Neural progenitor cell (in vitro differentiated cells): ENCODE data around the gene ZNF146. TPM values are rescaled to one million over a fixed set of nuclear protein-coding genes. Genes with fewer than 3 reads are reported as not detected.
"Not testable (repeated sequence)": the region's sequence is repeated elsewhere in the genome, so short reads cannot be mapped to it uniquely, and the experiment has no call there.

Source experiments
- DNase-seq: peaks from one replicate; pipeline ENCODE4 v3.0.0-alpha.2; 2016; ENCODE audit warnings: low spot score
- H2AFZ ChIP-seq: fragments of 200-600 bp; sonication (generic); replicated peaks from 2 replicates; pipeline ENCODE4 v1.6.1; 2016; ENCODE audit warnings: antibody characterized with exemption
- H3F3A ChIP-seq: fragments of 200-600 bp; sonication (generic); 2 replicates; pipeline ENCODE4 v1.6.1; 2016; ENCODE audit warnings: antibody characterized with exemption, low read depth
- H3K27ac ChIP-seq: fragments of 200-600 bp; sonication (generic); 2 replicates; pipeline ENCODE4 v1.5.1; 2016; ENCODE audit warnings: mild to moderate bottlenecking
- H3K27me3 ChIP-seq: fragments of 200-600 bp; sonication (generic); 2 replicates; pipeline ENCODE4 v1.6.1; 2016; ENCODE audit warnings: mild to moderate bottlenecking, moderate library complexity
- H3K36me3 ChIP-seq: fragments of 200-600 bp; sonication (generic); 2 replicates; pipeline ENCODE4 v1.5.1; 2016
- H3K4me1 ChIP-seq: fragments of 200-600 bp; sonication (generic); 2 replicates; pipeline ENCODE4 v1.6.1; 2016; ENCODE audit warnings: mixed run types
- H3K4me2 ChIP-seq: fragments of 200-600 bp; sonication (generic); 2 replicates; pipeline ENCODE4 v1.6.1; 2016
- H3K4me3 ChIP-seq: fragments of 200-600 bp; sonication (generic); 2 replicates; pipeline ENCODE4 v1.5.1; 2016
- H3K79me2 ChIP-seq: fragments of 200-600 bp; sonication (generic); 2 replicates; pipeline ENCODE4 v1.6.1; 2016; ENCODE audit warnings: low read depth
- H3K9ac ChIP-seq: fragments of 200-600 bp; sonication (generic); 2 replicates; pipeline ENCODE4 v1.6.1; 2016
- H3K9me3 ChIP-seq: fragments of 200-600 bp; sonication (generic); 2 replicates; pipeline ENCODE4 v1.5.1; 2016; ENCODE audit warnings: low read depth
- H4K20me1 ChIP-seq: fragments of 200-600 bp; sonication (generic); 2 replicates; pipeline ENCODE4 v1.6.1; 2016; ENCODE audit warnings: low read depth
- H3K27ac Mint-ChIP-seq: 3 replicates; pipeline ENCODE4 v1.8.0; 2021; ENCODE audit warnings: mixed read lengths
- H3K27me3 Mint-ChIP-seq: 2 replicates; pipeline ENCODE4 v1.8.0; 2022; ENCODE audit warnings: low read depth, mild to moderate bottlenecking, inconsistent platforms, moderate library complexity, mixed read lengths; ENCODE audit not compliant: insufficient read depth
- H3K36me3 Mint-ChIP-seq: 3 replicates; pipeline ENCODE4 v1.8.0; 2021; ENCODE audit warnings: mixed read lengths
- H3K4me1 Mint-ChIP-seq: 3 replicates; pipeline ENCODE4 v1.8.0; 2021; ENCODE audit warnings: mixed read lengths
- H3K4me3 Mint-ChIP-seq: 3 replicates; pipeline ENCODE4 v1.8.0; 2021; ENCODE audit warnings: mild to moderate bottlenecking, moderate library complexity, mixed read lengths
- H3K9me3 Mint-ChIP-seq: 3 replicates; pipeline ENCODE4 v1.8.0; 2020; ENCODE audit warnings: mixed read lengths
- EZH2 ChIP-seq: fragments of 200-600 bp; sonication (generic); IDR thresholded peaks from 2 replicates; pipeline ENCODE4 v1.6.1; 2017; ENCODE audit warnings: antibody characterized with exemption, mild to moderate bottlenecking, moderate library complexity
- EZH2phosphoT487 ChIP-seq: fragments of 200-600 bp; sonication (generic); IDR thresholded peaks from 2 replicates; pipeline ENCODE4 v1.6.1; 2017; ENCODE audit warnings: antibody characterized with exemption
- small RNA-seq: library from RNA; depleted of rRNA; stranded (forward); fragments of <200 nt; gene quantifications from one replicate; pipeline ENCODE3, GENCODE V24; 2015
- total RNA-seq: library from RNA; depleted of rRNA; stranded (reverse); fragments of >200 nt; gene quantifications from 2 replicates; pipeline ENCODE4 v1.2.3, GENCODE V29; 2015; ENCODE audit warnings: low replicate concordance
- TF ChIP-seq, protein P1 (sequence below): fragments of 200-600 bp; sonication (generic); IDR thresholded peaks from 2 replicates; pipeline ENCODE4 v1.5.1; 2017; ENCODE audit warnings: antibody characterized with exemption, mild to moderate bottlenecking

ZNF146 gene
- total RNA-seq, 1 donor from 2014 or later = 282 TPM

DNA sequence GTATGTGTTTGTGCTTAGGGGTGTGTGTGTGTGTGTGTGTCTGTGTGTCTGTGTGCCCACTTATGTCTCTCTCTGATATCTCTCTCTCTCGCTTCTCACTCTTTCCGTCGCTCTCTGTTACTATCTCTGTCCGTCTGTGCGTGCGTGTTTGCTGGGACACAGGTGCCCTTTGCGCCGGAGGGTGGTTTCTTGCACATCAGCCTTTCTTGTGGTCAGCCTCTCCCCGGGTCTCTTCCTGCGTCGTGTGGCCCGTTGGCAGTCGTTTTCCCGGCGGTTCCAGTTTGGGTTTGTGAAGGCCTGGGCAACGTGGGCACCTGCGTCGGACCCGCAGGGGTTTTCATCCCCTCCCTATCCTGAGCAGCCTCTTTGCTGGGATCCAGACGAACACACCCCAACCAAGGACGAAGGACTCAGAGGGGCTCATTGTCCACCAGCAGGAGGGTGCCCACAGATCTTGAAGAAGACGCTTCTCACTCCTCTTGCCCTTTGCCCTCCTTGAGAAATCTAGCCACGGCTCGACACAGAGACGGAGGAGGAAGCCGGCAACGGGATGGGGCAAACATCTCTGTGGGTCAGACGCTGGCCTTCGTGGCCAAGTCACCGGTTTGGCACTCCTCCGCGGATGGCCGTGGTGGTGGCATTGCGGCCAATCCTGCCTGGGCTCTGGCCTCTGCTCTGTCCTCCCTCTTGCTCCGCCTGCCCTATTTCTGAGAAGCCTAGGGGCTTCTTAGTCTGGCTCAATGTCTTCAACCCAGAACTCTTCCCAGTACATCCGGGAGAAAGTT, 52.3 kb downstream of the ZNF146 start:
- Histone ChIP-seq H3F3A (no peaks in the 10 kb centered on the region), H3K4me2 (no peak overlapping the region), H3K9me3 (no peaks in the 10 kb centered on the region), H3K36me3 (no peaks in the 10 kb centered on the region), H3K79me2 (no peaks in the 10 kb centered on the region), H2AFZ (no peak overlapping the region), H3K27me3 (no peaks in the 10 kb centered on the region), H3K4me1 (no peaks in the 10 kb centered on the region), H4K20me1 (no peaks in the 10 kb centered on the region), H3K4me3 (no peak overlapping the region), H3K27ac (no peak overlapping the region), H3K9ac (no peak overlapping the region)
- Mint-ChIP-seq H3K9me3 (peaks cover 13% of the 10 kb centered on the region), H3K4me1 (no peaks in the 10 kb centered on the region), H3K27ac (no peak overlapping the region), H3K27me3 (peaks cover 2% of the 10 kb centered on the region), H3K4me3 (no peak overlapping the region), H3K36me3 (peaks cover 5% of the 10 kb centered on the region)
- TF ChIP-seq EZH2phosphoT487 (no peak), EZH2 (no peak)
- TF ChIP-seq, protein P1, sequence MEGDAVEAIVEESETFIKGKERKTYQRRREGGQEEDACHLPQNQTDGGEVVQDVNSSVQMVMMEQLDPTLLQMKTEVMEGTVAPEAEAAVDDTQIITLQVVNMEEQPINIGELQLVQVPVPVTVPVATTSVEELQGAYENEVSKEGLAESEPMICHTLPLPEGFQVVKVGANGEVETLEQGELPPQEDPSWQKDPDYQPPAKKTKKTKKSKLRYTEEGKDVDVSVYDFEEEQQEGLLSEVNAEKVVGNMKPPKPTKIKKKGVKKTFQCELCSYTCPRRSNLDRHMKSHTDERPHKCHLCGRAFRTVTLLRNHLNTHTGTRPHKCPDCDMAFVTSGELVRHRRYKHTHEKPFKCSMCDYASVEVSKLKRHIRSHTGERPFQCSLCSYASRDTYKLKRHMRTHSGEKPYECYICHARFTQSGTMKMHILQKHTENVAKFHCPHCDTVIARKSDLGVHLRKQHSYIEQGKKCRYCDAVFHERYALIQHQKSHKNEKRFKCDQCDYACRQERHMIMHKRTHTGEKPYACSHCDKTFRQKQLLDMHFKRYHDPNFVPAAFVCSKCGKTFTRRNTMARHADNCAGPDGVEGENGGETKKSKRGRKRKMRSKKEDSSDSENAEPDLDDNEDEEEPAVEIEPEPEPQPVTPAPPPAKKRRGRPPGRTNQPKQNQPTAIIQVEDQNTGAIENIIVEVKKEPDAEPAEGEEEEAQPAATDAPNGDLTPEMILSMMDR = no peak
- DNase-seq = no peak

GRCh38 chr19:36268081-36268480, 53.2 kb downstream of the ZNF146 start:
- not testable (repeated sequence) for H3K79me2 ChIP-seq, H3K4me2 ChIP-seq, H3K4me3 ChIP-seq, H3K9me3 ChIP-seq, H3K36me3 ChIP-seq, H3K9ac ChIP-seq, H3K27me3 ChIP-seq, H3K4me1 ChIP-seq, H4K20me1 ChIP-seq, H3K27ac Mint-ChIP-seq, H3K27ac ChIP-seq, DNase-seq, H3F3A ChIP-seq, H3K4me1 Mint-ChIP-seq, H2AFZ ChIP-seq, H3K4me3 Mint-ChIP-seq, H3K27me3 Mint-ChIP-seq, H3K36me3 Mint-ChIP-seq
- peaks cover 13% of the 10 kb centered on the region for H3K9me3 Mint-ChIP-seq

DNA sequence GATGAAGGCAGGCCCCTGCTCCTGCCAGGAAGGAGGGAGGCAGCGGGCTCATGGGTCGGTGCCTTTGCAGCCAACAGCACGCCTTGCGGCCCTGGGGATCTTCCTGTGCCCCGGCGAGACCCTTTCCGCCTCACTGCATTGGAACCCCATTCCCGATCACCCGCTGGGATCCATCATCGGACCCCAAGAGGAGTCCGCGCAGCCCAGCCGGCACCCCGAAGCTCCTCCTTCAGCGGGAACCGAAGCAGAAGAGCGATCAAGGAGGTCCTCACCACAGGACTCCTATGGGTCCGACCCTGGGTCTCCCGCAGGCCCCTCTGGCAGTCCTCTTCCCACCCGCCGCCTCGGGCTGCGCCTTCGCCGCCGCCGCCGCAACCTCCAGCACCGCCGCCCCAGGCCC, 53.7 kb downstream of the ZNF146 start:
- not testable (repeated sequence) for H3K9ac ChIP-seq, H4K20me1 ChIP-seq, H3K4me3 ChIP-seq, H3K4me2 ChIP-seq, H3K36me3 Mint-ChIP-seq, H3K4me1 Mint-ChIP-seq, DNase-seq, H3K27ac Mint-ChIP-seq, H3K4me3 Mint-ChIP-seq, H3K27me3 ChIP-seq, H3K27ac ChIP-seq, H3K36me3 ChIP-seq, H3F3A ChIP-seq, H3K79me2 ChIP-seq, H2AFZ ChIP-seq, H3K9me3 ChIP-seq, H3K4me1 ChIP-seq, H3K27me3 Mint-ChIP-seq
- H3K9me3 Mint-ChIP-seq = peaks cover 13% of the 10 kb centered on the region

DNA sequence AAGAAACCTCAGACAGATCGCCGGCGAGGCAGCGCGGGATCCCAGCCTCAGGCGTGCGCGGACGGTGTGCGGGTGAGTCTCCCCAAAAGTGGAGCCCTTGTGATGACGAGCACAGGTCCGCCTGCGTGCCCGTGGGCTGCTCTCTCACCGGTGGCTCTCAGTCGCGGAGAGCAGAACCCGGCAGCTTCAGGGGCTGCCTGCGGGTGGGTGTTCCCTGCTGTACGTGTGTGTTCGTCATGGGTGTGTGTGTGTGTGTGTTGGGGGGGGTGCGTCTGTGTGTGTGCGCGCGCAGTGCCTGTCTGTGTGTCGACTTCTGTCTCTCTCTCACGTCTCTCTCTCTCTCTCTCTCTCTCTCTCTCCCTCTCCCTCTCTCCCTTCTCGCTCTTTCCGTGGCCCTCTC, 54.4 kb downstream of the ZNF146 start:
- H3F3A ChIP-seq, H3K36me3 ChIP-seq, H3K27ac ChIP-seq, H3K4me2 ChIP-seq, H3K4me1 ChIP-seq, H3K9me3 ChIP-seq, H3K4me3 Mint-ChIP-seq, H3K9ac ChIP-seq, DNase-seq, H3K27ac Mint-ChIP-seq, H3K27me3 ChIP-seq, H3K36me3 Mint-ChIP-seq, H3K79me2 ChIP-seq, H3K27me3 Mint-ChIP-seq, H3K4me3 ChIP-seq, H4K20me1 ChIP-seq, H3K4me1 Mint-ChIP-seq, H2AFZ ChIP-seq: not testable (repeated sequence)
- peaks cover 13% of the 10 kb centered on the region for H3K9me3 Mint-ChIP-seq

Small RNA genes lying within 50 kb of the gene (small RNA-seq; reads per million reads assigned to genes)
- gene RF00019 = not detected

Other genes starting within 250 kb of the ZNF146 start
- 4.6 and 18.6 TPM in 2 replicates for gene SDHAF1, start 219.9 kb upstream of the ZNF146 start, total RNA-seq
- gene SYNE4, start 206.3 kb upstream of the ZNF146 start, total RNA-seq = 2.3 and 10.9 TPM in 2 replicates
- 16.3 and 22.5 TPM in 2 replicates for gene ALKBH6, start 200.9 kb upstream of the ZNF146 start, total RNA-seq
- 8.2 and 17.7 TPM in 2 replicates for gene CLIP3, start 182.2 kb upstream of the ZNF146 start, total RNA-seq
- gene THAP8, start 160.8 kb upstream of the ZNF146 start, total RNA-seq = 6.7 and 9.5 TPM in 2 replicates
- gene WDR62, start 160.2 kb upstream of the ZNF146 start, total RNA-seq = 12.0 and 22.4 TPM in 2 replicates
- not detected in 2 replicates for gene OVOL3, start 104.0 kb upstream of the ZNF146 start, total RNA-seq
- 44.0 and 67.1 TPM in 2 replicates for gene POLR2I, start 100.2 kb upstream of the ZNF146 start, total RNA-seq
- 166 and 250 TPM in 2 replicates for gene TBCB, start 99.6 kb upstream of the ZNF146 start, total RNA-seq
- gene CAPNS1, start 75.0 kb upstream of the ZNF146 start, total RNA-seq = 146 and 258 TPM in 2 replicates
- not detected in 2 replicates for gene COX7A1, start 62.7 kb upstream of the ZNF146 start, total RNA-seq
- gene ZNF565, start 441 bp upstream of the ZNF146 start, total RNA-seq = 3.1 and 6.2 TPM in 2 replicates
- gene ZFP14, start 164.1 kb downstream of the ZNF146 start, total RNA-seq = 19.0 and 25.1 TPM in 2 replicates
- 19.5 and 26.1 TPM in 2 replicates for gene ZFP82, start 203.5 kb downstream of the ZNF146 start, total RNA-seq